SK-N-SH treated with all-trans-retinoic acid at 6 μM for 48 hours (cell line): ENCODE results near the gene PTCH1.

Experiments used
- TCF4 ChIP-seq: fragments of 250-450 bp; sonication (Bioruptor Pico); IDR thresholded peaks from 2 replicates; pipeline ENCODE4 v1.8.0; 2021; ENCODE audit warnings: mild to moderate bottlenecking, moderate library complexity, borderline replicate concordance
- ZNF8 ChIP-seq: fragments of 450-650 bp; formaldehyde crosslinking; IDR thresholded peaks from 2 replicates; pipeline ENCODE4 v1.5.0; 2020; ENCODE audit warnings: mild to moderate bottlenecking, moderate library complexity

- TF ChIP-seq TCF4 (no peak), ZNF8 (CRISPR knock-in tag) (no peak)
These were observed 23.4 kb downstream of the PTCH1 start for GRCh38 chr9:95493402-95493801.
